T-helper 22 cell (primary cell): ENCODE measurements around the gene GCSH.

Source experiments
- DNase-seq: peaks from one replicate; pipeline ENCODE4 v3.0.0-alpha.2; 2020; ENCODE audit warnings: low read depth

The GCSH gene

DNA sequence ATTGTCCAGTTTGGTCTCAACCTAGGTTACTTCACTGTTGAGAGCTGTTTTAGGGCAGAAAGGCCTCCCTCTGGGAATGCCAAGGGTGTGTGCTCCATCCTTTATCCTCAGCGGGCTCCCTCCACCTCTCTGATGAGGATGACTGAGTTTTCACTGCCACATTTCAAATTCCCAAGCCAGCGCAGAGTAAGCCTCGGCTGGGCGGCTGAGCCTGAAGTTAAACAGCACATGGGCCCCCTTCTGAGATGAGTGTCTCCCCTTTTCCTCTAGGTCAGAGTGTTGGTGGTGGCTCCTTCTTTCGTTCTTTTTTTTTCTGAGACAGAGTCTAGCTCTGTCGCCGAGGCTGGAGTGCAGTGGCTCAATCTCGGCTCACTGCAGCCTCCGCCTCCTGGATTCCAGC is 5.5 kb upstream of the GCSH start:
- no peak for DNase-seq

- no peak for DNase-seq
Measured at GRCh38 chr16:81099958-81100357, 3.8 kb upstream of the GCSH start.

DNA sequence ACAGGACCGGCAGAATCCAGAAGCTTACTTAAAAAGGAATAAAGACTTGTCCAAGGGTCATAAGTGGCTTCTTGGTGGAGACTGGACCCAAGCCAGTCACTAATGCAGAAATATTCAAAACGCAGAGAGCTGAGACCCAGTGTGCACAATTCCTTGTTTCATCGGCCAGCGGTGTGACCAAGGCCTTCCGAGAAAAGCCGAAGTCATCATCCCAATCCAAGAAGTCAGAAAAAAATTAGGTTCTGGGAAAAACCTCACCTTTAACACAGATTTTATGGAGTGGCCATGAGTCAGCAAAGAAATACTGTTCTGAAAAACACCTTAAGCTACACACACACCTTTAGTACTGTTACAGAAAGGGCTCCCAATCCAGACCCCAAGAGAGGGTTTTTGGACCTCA is 1.0 kb upstream of the GCSH start:
- no peak for DNase-seq

DNA sequence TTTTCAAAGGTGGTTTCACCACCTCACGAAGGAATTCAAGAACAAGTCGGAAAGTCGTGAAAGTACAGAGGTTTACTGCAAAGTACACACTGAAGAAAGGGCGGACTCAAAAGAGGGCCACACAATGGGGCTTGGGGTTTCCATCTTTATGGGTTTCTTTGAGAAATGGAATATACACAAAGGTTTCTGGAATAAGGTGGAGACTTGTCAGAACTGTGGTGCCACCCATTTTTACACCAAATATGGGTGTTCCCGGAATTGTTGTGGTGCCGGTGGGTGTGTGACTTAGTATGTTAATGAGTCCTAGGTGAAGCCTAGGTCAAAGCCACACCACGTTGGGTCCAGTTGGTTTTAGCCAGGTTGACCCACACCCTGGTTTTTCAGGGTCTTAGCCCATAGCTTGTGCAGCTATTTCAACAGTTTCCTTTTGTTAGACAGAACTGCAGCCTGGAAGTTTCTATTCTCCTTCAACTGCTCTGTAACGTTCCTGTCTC is 567 bp upstream of the GCSH start:
- no peak for DNase-seq

DNA sequence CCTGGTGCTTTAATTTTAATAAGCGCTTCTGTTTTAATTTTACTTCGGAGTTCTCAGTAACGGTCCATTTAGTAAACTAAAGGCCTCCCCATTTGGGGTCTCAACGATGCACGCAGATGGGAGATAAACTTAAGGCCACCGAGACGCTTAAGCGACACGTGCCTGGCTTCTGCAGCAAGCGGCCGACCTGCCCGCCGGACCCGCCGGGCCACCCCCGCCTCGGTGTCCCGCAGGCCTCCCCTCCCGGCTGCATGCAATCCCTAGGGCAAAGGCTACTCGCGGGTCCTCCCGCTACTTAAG is 592 bp downstream of the GCSH start:
- no peak for DNase-seq

DNA sequence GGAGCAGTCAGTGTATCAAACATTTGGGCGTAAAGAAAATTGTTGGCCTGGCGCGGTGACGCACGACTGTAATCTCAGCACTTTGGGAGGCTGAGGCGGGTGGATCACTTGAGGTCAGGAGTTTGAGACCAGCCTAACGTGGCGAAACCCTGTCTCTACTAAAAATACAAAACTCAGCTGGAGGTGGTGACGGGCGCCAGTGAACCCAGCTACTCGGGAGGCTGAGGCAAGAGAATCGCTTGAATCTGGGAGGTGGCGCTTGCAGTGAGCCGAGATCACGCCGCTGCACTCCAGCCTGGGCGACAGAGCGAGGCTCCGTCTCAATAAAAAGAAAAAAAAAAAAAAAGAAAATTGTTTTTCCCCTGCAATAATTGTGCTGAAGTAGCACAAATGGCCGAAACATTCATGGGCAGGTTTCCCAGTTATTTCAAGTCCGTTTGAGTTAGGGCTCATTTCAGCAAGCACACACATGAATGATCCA is 1.4 kb downstream of the GCSH start:
- DNase-seq, result no peak

- DNase-seq, result no peak
Measured at GRCh38 chr16:81088836-81089235, 7.4 kb downstream of the GCSH start.

DNA sequence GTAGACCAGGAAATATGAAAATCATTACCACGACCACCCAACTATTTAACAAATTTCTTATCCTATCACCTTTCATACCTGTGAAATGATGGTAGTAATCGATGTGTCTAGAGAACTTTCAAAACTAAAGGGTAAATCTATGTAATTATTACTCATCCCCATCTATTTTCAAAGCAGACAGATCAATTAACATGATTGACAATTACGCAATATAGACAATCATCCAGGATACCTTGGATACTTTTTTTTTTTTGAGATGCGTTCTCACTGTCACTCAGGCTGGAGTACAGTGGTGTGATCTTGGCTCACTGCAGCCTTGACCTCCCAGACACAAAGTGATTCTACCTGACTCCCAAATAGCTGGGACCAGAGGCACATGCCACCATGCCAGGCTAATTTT is 15.2 kb downstream of the GCSH start:
- DNase-seq, result no peak

DNA sequence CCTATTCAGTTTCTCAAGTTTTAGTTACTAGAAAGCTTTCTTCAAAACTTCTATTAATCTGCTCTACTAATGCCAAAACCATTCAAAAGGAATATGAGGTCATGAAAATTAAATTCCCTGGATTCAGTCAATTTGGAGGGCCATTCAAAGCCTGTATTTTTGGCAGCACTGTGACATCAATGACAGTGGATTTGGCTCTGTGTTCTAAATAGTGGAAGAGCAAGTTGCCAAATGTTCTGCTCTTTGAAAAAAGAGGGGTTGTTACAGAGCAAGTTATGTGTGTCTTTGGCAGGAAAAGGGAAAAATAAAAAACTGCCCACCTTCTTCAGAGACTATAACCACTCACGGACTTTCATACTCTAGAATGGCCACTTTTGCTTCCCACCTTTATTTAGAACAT is 16.0 kb downstream of the GCSH start:
- no peak for DNase-seq

DNA sequence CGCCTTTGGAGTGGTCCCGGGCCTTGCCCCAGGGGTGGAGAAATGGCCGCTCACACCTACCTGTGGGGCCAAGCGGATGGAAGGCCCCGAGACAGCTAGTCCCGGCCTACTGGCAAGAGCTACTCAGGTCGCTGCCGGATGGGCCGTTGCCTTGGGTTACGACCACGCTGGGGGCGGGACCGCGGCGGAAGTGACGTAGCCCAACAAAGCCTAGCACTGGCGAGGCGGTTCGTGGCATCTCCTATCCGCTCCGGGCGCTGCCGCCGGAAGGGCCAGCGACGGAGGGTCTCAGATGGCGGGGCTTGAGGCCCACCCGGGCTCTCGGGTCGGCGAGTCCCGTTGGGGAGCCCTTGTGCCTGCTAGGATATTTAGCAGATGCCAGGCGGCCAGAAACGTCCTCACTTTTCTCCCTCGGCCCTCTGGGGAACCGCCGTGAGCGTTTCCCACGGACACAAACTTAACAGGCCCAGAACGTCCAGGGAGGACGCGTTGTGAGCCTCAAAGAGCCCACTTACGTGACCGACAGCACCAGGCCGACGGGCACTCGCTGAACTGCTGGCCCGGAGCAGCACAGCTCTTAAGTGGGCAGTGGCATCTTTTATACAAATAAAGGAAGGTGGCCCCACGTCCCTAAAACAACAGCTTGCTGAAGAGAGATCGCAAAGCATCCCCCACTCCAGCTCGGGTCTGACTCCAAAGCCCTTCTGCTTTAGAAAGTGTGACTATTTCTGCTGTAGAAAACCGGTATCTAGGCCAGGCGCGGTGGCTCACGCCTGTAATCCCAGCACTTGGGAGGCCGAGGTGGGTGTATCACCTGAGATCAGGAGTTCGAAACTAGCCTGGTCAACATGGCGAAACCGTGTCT is 18.9 kb downstream of the GCSH start, which contains the start of gene C16orf46:
Gene C16orf46 (minus strand): TSS at position 163 of the 865 bp plus-strand sequence. CDS start 13,283 bp downstream, outside the sequence.
- peak; percentile 87 for DNase-seq

DNA sequence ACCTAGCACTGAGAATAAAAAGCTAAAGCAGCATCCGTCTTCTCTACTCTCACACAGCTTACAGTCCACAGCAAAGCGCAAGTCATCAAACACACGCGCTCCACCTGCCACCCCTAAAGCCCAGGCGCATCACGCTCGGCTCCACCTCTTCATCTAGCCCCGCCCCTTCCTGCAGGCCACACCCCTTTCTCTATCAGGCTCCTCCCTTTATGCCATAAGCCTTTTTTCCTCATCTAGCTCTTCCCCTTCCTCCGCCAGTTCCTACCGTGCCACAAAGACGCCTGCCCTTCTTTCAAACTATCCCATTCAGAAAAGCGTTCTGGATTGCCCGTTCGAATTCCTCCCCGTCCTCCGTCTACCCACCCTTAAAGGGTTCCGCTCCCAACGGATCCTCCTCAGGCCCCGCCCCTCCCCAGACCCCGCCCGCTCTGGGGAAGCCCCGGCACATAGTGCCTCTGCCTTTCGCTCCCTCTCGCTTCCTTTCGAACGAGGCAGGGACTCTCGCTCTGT is 19.6 kb downstream of the GCSH start:
- DNase-seq, result peak; percentile 81

DNA sequence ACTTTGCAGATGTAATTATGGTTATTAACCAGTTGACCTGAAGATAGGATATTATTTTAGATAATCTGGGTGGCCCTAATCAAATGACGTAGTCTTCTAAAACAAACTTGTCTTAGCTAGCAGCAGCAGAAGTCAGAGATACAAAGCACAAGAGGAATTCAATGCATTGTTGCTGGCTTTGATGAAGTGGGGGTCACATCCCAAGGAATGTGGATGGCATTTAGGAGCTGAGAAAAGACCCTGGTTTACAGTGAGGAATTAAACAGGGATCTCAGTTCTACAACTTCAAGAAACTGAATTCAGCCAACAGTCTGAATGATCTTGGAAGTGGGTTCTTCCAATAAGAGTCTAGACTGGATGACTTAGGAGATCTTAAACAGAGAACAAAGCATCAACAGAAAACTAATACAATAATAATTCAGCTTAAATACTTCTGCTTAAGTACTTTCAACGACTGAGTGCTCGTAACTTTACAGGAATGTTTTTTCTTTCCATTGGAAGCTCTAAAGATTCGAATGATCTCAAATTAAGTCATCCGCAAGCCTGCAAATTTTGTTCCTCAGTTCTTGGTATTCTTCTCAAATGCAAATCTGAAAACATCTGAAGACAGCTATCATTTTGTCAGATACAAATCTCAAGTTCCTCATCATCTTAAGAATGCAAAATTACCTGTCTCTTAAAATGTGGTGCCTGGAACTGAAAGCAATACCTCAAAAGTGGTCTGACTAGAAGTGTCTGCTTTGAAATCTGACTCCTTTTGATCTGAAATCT is 22.4 kb downstream of the GCSH start:
- DNase-seq, result no peak

GRCh38 chr16:81071805-81072204 is 24.4 kb downstream of the GCSH start:
- DNase-seq, result no peak

GRCh38 chr16:81070979-81071378 is 25.2 kb downstream of the GCSH start:
- no peak for DNase-seq

DNA sequence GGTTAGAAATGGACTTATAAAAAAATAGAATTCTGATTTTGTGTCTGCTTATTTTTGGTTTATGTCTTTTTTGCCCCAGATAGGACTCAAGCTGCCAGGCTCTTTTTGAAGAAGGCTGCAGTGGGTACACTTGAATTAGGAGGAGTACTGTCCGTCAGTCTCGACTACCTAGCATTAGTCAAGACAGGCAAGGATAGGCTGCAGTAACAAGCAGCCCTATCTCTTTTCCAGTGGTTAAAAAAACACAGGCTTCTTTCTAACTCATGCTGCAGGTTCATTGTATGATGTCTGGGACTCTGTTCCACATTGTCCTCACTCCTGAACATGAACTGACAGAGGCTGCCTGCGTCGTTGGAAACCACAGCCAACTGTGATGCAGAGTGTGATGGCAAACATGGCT is 27.1 kb downstream of the GCSH start:
- no peak for DNase-seq

- DNase-seq, result no peak
Measured at GRCh38 chr16:81067166-81067565, 29.0 kb downstream of the GCSH start.

DNA sequence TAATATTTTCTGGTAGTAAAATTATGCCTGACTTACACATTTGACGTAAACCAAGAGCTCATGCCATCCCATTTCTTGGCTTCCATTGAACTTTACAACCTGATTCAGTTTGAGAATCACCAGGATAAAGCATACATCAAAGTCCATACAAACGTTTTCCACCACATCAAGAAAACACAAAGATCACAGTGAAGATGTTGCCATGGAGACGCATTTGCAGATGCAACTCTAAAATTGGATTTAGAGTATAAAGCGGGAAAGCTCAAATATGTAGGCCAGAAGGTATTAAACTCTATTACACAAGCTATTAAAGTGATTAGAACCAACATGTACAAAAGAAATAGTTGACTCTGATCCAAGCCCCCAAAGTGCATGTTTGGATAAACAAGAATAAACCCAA is 29.5 kb downstream of the GCSH start:
- no peak for DNase-seq

DNA sequence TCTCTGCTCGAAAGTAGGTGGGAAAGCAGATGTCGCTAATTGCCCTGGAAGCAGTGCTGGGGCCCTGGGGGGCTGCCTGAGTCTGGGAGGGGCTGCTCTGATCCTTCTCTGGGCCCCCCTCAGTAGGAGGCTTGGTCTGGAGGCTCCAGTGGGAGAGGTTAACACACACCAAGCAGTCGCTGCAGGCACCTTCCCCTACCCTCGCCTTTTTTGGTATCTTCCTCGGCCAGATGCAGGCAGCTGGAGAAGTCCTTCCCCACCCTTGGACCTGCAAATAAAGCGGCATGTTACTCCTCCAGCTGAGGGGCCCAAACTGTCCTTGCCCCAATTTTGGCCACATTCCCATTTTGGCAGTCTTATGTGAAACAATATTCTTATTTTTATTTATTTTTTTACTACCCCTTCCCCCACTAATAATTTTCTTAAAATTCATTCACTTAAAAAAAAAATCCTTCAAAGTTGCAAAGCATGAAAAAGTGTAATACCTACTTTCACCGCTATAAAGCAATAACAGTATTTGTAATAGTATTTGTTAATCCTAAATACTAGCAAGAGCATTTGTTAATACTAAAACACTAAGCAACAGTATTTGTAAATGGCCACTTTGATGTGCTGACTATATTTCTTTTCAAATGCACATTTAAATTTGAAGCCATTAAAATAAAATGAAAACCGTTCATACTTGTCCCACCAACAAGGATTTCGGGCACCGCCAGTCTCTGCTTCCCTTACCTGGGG is 34.2 kb downstream of the GCSH start:
- DNase-seq, result no peak

DNA sequence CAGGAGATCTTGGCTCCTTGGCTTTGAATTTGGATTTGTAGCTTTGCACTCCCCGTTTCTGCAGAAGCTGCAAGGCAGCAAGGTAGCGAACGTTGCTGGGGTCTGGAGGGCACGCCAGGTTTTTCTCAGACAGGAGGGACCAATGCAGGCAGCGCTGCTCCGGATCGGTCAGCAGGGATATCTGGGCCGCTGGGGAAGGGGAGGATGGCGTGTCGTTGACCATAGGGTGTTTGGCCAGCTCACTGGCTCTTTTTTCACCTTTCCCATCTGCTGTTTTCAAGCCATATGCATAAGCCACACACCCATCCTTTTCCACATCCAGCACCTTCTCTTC is 34.9 kb downstream of the GCSH start:
- DNase-seq, result no peak

GRCh38 chr16:81060576-81061306 is 35.5 kb downstream of the GCSH start:
- no peak for DNase-seq

DNA sequence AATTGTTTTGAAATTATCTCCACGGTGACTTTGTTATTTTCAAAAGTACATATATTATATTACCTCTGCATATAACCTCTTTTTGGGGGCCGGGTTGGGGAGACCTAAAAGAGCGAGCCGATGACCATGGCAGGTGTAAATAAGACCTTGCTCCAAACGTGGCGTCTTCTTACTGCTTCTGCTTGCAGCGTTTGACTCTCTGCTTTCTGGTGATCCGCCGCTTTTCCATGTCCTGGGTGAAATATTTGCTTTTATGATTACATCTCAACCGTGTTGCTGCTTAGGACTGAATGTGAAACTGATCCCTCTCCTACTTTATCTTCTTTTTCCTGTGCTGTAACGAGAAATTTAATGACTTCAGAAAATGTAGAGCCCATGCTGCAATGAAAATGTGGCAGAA is 42.4 kb downstream of the GCSH start:
- DNase-seq, result no peak

- no peak for DNase-seq
Measured at GRCh38 chr16:81042821-81043220, 53.4 kb downstream of the GCSH start.
